Osteoblast (primary cell): ENCODE results near the gene TLE4. TPM values are rescaled to one million over a fixed set of nuclear protein-coding genes. Genes with fewer than 3 reads are reported as not detected.

ENCODE experiments used
- DNase-seq: peaks from one replicate; pipeline ENCODE4 v3.0.0; 2011; ENCODE audit warnings: low spot score, mixed read lengths; ENCODE audit not compliant: insufficient read length; ENCODE audit errors: missing footprints
- H2AFZ ChIP-seq: 2 replicates; pipeline ENCODE4 v1.6.0; 2011; ENCODE audit warnings: mild to moderate bottlenecking, low read length
- H3K27ac ChIP-seq: 2 replicates; pipeline ENCODE4 v1.5.1; 2011; ENCODE audit warnings: mild to moderate bottlenecking, low read depth, low read length, moderate library complexity
- H3K27me3 ChIP-seq: 2 replicates; pipeline ENCODE4 v1.6.0; 2012; ENCODE audit warnings: mild to moderate bottlenecking, control low read depth, inconsistent platforms, low read length, moderate library complexity; ENCODE audit not compliant: insufficient read depth
- H3K36me3 ChIP-seq: 2 replicates; pipeline ENCODE4 v1.5.1; 2011; ENCODE audit warnings: mild to moderate bottlenecking, low read length, control low read depth, moderate library complexity; ENCODE audit not compliant: insufficient read depth
- H3K4me1 ChIP-seq: 2 replicates; pipeline ENCODE4 v1.5.1; 2011; ENCODE audit warnings: mild to moderate bottlenecking, low read length, control low read depth, moderate library complexity; ENCODE audit not compliant: insufficient read depth
- H3K4me2 ChIP-seq: 2 replicates; pipeline ENCODE4 v1.6.0; 2011; ENCODE audit warnings: mild to moderate bottlenecking, low read length; ENCODE audit not compliant: insufficient read depth
- H3K4me3 ChIP-seq: fragments of 200-600 bp; sonication (generic); 3 replicates; pipeline ENCODE4 v1.5.1; 2012; ENCODE audit warnings: mild to moderate bottlenecking, low read length, inconsistent platforms; ENCODE audit not compliant: insufficient read depth
- H3K79me2 ChIP-seq: 2 replicates; pipeline ENCODE4 v1.6.0; 2012; ENCODE audit warnings: mild to moderate bottlenecking, low read length, control low read depth, inconsistent platforms; ENCODE audit not compliant: insufficient read depth
- H3K9me3 ChIP-seq: 2 replicates; pipeline ENCODE4 v1.5.1; 2011; ENCODE audit warnings: low read depth, low read length, control low read depth
- H4K20me1 ChIP-seq: 2 replicates; pipeline ENCODE4 v1.6.0; 2012; ENCODE audit warnings: mild to moderate bottlenecking, low read length, control low read depth; ENCODE audit not compliant: insufficient read depth
- total RNA-seq: library from RNA; depleted of rRNA; stranded (reverse); fragments of >200 nt; gene quantifications from 2 replicates; pipeline ENCODE4 v1.2.3, GENCODE V29; 2012
- TF ChIP-seq, protein P1 (sequence below): IDR thresholded peaks from 2 replicates; pipeline ENCODE4 v1.5.1; 2011; ENCODE audit warnings: mild to moderate bottlenecking, low read depth, low read length, moderate library complexity; ENCODE audit errors: extremely low read depth

Gene TLE4
- total RNA-seq, 1 donor, result 62.2 TPM

DNA sequence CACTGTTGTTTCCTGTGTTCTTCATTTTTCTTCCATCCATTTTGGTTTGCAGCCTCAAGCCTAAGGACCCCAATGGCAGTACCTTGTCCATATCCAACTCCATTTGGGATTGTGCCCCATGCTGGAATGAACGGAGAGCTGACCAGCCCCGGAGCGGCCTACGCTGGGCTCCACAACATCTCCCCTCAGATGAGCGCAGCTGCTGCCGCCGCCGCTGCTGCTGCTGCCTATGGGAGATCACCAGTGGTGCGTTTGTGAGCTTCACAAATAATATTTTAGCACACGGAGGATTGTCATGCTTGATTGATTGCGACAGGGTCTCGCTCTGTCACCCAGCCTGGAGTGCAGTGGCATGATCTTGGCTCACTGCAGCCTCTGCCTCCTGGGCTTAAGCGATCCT, 136.8 kb downstream of the TLE4 start:
- Histone ChIP-seq H3K4me3 (no peak overlapping the region), H3K79me2 (no peaks in the 10 kb centered on the region), H3K36me3 (peaks cover 39% of the 10 kb centered on the region), H2AFZ (no peak overlapping the region), H3K4me1 (no peaks in the 10 kb centered on the region), H4K20me1 (no peaks in the 10 kb centered on the region), H3K27ac (no peak overlapping the region), H3K27me3 (no peaks in the 10 kb centered on the region), H3K4me2 (no peak overlapping the region), H3K9me3 (no peaks in the 10 kb centered on the region)
- TF ChIP-seq, protein P1, sequence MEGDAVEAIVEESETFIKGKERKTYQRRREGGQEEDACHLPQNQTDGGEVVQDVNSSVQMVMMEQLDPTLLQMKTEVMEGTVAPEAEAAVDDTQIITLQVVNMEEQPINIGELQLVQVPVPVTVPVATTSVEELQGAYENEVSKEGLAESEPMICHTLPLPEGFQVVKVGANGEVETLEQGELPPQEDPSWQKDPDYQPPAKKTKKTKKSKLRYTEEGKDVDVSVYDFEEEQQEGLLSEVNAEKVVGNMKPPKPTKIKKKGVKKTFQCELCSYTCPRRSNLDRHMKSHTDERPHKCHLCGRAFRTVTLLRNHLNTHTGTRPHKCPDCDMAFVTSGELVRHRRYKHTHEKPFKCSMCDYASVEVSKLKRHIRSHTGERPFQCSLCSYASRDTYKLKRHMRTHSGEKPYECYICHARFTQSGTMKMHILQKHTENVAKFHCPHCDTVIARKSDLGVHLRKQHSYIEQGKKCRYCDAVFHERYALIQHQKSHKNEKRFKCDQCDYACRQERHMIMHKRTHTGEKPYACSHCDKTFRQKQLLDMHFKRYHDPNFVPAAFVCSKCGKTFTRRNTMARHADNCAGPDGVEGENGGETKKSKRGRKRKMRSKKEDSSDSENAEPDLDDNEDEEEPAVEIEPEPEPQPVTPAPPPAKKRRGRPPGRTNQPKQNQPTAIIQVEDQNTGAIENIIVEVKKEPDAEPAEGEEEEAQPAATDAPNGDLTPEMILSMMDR, result no peak
- no peak for DNase-seq

DNA sequence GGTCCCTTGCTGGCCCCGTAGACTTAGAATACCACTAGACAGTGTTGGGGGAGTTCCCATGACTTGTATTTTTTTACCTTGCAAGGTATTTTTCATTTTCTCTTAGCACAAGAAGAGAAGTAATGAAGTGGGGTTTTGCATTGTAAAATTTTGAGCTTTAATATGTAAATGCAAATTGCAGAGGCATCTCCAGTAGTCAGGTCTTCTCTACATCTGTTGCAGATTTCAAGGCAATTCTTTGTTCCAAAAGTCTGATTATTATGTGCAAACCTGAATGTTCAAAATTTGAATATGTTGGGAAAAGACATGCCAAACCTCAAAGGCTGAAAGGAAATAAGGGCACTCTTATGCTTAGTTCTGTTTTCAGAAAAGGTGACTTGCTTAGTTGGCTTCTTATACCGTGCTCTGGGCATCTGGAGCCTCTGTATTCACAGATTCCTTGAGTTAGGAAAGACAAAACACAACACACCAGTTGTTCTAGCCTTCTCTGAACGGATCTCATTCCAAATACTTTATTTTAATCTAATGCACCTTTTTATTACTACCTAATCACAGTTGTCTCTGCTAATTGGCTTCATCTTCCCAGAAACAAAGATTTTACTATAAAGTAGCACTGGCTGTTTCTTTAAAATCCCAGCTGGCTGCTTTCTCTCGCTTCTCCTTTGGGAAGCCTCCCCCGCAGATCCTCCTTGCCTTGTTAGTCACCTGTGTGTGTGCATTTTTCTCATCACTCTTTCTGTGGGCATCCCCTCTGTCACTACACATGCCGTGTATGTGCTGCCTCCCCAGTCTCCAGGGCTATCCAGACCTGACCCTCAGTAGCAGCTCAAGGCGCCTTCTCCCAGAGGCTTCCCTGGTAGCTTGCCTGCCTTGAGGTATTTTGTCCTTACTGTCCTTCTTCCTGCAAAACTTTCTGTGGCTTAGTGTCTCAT, 138.2 kb downstream of the TLE4 start:
- no peak overlapping the region for H3K4me3 ChIP-seq
- no peak overlapping the region for H2AFZ ChIP-seq
- no peak for DNase-seq
- no peaks in the 10 kb centered on the region for H3K9me3 ChIP-seq
- H3K36me3 ChIP-seq, result peaks cover 36% of the 10 kb centered on the region
- H3K79me2 ChIP-seq, result no peaks in the 10 kb centered on the region
- H3K4me1 ChIP-seq, result no peaks in the 10 kb centered on the region
- H4K20me1 ChIP-seq, result no peaks in the 10 kb centered on the region
- TF ChIP-seq, protein P1, result no peak
- no peak overlapping the region for H3K27ac ChIP-seq
- no peak overlapping the region for H3K4me2 ChIP-seq
- no peaks in the 10 kb centered on the region for H3K27me3 ChIP-seq

DNA sequence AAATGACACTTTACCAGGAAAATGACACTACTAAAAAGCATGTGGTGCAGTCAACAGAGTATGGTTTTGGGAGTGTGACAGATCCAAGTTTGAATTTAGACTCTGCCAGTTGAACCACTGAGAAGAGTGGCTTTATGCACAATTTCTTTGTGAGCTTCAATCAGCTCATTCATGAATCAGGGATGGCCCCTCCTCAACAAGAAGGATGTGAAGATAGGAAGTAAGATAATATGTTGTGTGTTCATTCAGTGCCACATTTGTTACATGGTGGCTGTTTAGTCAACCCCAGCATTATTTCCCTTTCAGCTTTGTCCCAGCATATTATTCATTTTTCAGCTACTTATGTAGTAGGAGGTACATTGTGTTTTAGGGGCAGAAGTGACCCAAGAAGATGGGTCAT, 140.1 kb downstream of the TLE4 start:
- H3K27me3 ChIP-seq, result no peaks in the 10 kb centered on the region
- H3K4me3 ChIP-seq, result no peak overlapping the region
- H2AFZ ChIP-seq, result no peak overlapping the region
- H3K27ac ChIP-seq, result no peak overlapping the region
- H4K20me1 ChIP-seq, result no peaks in the 10 kb centered on the region
- H3K36me3 ChIP-seq, result peaks cover 45% of the 10 kb centered on the region
- H3K4me1 ChIP-seq, result no peaks in the 10 kb centered on the region
- no peak overlapping the region for H3K4me2 ChIP-seq
- DNase-seq, result no peak
- no peaks in the 10 kb centered on the region for H3K79me2 ChIP-seq
- TF ChIP-seq, protein P1, result no peak
- no peaks in the 10 kb centered on the region for H3K9me3 ChIP-seq

DNA sequence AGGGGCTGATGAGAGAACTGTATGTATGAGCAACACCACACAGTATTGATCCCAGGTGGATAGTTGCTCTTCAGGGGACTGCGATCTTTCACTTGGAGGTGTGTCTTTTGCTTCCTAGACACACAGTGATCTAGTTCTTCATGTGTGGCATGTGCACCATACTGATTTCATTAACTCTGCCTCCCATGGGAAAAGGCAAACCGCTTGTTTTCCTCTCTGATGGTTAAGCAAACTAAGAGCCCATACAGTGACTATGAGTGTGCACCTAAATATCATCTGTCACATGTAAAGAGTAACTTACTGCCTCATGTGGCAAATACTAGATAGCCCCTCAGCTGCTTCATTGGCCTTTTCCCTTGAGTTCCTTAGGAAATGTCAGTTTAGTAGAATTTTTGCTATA, 147.3 kb downstream of the TLE4 start:
- Histone ChIP-seq H3K4me2 (no peak overlapping the region), H3K36me3 (peaks cover 78% of the 10 kb centered on the region)
- TF ChIP-seq, protein P1, result no peak

More for the DNA sequence above, 147.3 kb downstream of the TLE4 start:
- Histone ChIP-seq H3K4me3 (no peak overlapping the region), H3K4me1 (peaks cover 4% of the 10 kb centered on the region), H3K79me2 (no peaks in the 10 kb centered on the region), H3K9me3 (no peaks in the 10 kb centered on the region), H4K20me1 (no peaks in the 10 kb centered on the region), H2AFZ (no peak overlapping the region), H3K27me3 (no peaks in the 10 kb centered on the region), H3K27ac (no peak overlapping the region)
- no peak for DNase-seq
